Activated B cell treated with CpG ODN at 0.5 μM for 24 hours (primary cell): Measurements from ENCODE around the gene CLDND2. TPM values are rescaled to one million over a fixed set of nuclear protein-coding genes. Genes with fewer than 3 reads are reported as not detected.

Experiments
- ATAC-seq: fragments of 200-7000 bp; cut with Tn5 transposase; one replicate; pipeline ENCODE4 v1.10.0; 2021; ENCODE audit warnings: low read depth, mild to moderate bottlenecking, moderate library complexity
- CTCF ChIA-PET: fragments of 350-600 bp; sonication (Branson Sonifier 250); formaldehyde crosslinking; loops from one replicate; lab custom pipeline; 2021; ENCODE audit warnings: antibody characterized with exemption; lab: Charles Lee
- POLR2A ChIA-PET: fragments of 350-600 bp; sonication (Branson Sonifier 250); formaldehyde crosslinking; loops from one replicate; lab custom pipeline; 2021; ENCODE audit warnings: antibody characterized with exemption; lab: Charles Lee
- DNase-seq: peaks from one replicate; pipeline ENCODE4 v3.0.0; 2022
- H3K27ac Mint-ChIP-seq: one replicate; pipeline ENCODE4 v1.8.0; 2020; ENCODE audit warnings: mixed read lengths
- H3K27me3 Mint-ChIP-seq: one replicate; pipeline ENCODE4 v1.8.0; 2021; ENCODE audit warnings: mixed read lengths
- H3K36me3 Mint-ChIP-seq: one replicate; pipeline ENCODE4 v1.8.0; 2021; ENCODE audit warnings: low read depth, mixed read lengths
- H3K4me1 Mint-ChIP-seq: one replicate; pipeline ENCODE4 v1.8.0; 2021; ENCODE audit warnings: mixed read lengths
- H3K4me3 Mint-ChIP-seq: one replicate; pipeline ENCODE4 v1.8.0; 2020; ENCODE audit warnings: mild to moderate bottlenecking, mixed read lengths
- H3K9me3 Mint-ChIP-seq: one replicate; pipeline ENCODE4 v1.8.0; 2020; ENCODE audit warnings: mixed read lengths
- CTCF ChIP-seq: fragments of 200-600 bp; IDR thresholded peaks from one replicate; pipeline ENCODE4 v1.8.0; 2022; ENCODE audit warnings: antibody characterized with exemption, mild to moderate bottlenecking
- intact Hi-C: fragments of 100-400 bp; cut with micrococcal nuclease; formaldehyde crosslinking; loops from one replicate; pipeline ENCODE4 v1.15.1; 2024
- total RNA-seq: library from RNA; stranded (reverse); gene quantifications from 2 replicates; pipeline ENCODE4 v1.2.3, GENCODE V29; 2022

The CLDND2 gene
- total RNA-seq, 1 donor from 2014 or later, result 2.2 TPM

- Mint-ChIP-seq H3K27me3 (no peaks in the 10 kb centered on the region), H3K4me1 (peaks cover 54% of the 10 kb centered on the region), H3K9me3 (no peaks in the 10 kb centered on the region), H3K36me3 (peaks cover 6% of the 10 kb centered on the region), H3K27ac (peak within 1 kb of the TSS; percentile 65), H3K4me3 (peak within 1 kb of the TSS; percentile 57)
- DNase-seq (no peak), ATAC-seq (no peak)
- CTCF ChIA-PET, result interaction anchor here (0.7 to 2.1 kb wide), 2 partner anchors 75 to 80 kb away, joined by 3 to 5 read pairs; partner anchors contain the start of gene SIGLEC10
- POLR2A ChIA-PET, result interaction anchor here (0.8 to 4.9 kb wide), 3 partner anchors 25 to 76 kb away, joined by 3 to 49 read pairs (median 3); partner anchors contain the start of gene SIGLEC10
- intact Hi-C loops, result no loop called here
- no peak for TF ChIP-seq CTCF
These were observed 26.7 kb downstream of the CLDND2 start, which contains the start of gene VSIG10L for GRCh38 chr19:51341976-51342580. Gene VSIG10L, minus strand, starts transcription at chr19:51342139. Its CDS starts 15 bp downstream, at chr19:51342124.

DNA sequence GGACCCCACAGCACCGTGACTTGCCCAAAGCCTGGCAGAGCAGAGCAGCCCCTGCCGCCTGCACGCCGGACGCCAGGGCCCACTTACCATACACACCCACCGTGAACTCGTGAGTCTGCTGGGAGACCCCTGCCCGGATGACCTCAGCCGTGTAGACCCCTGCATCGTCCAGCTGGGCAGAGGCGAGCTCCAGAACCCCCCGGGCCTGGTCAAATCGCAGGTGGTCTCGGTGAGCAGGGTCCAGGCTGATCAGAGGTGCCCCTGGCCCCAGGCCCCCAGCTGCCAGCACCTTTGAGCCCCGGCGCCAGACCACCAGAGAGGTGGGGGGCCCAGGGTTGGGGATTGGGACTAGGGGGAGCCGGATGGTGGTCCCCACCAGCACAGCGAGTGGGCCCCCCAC, 27.7 kb downstream of the CLDND2 start:
- ChIA-PET CTCF (interaction anchor here (0.8 to 2.6 kb wide), 5 partner anchors 53 to 316 kb away, joined by 3 to 15 read pairs (median 8); no protein-coding TSS in a partner anchor), POLR2A (interaction anchor here (0.8 to 4.9 kb wide), 3 partner anchors 26 to 77 kb away, joined by 3 to 49 read pairs (median 22); partner anchors contain the start of gene SIGLEC10)
- no peak for TF ChIP-seq CTCF
- ATAC-seq (no peak), DNase-seq (no peak)
- intact Hi-C loops, result no loop called here
- Mint-ChIP-seq H3K4me3 (peak overlapping the region; percentile 57), H3K27ac (peak overlapping the region; percentile 53), H3K9me3 (no peaks in the 10 kb centered on the region), H3K36me3 (no peaks in the 10 kb centered on the region), H3K4me1 (peaks cover 54% of the 10 kb centered on the region), H3K27me3 (no peaks in the 10 kb centered on the region)

DNA sequence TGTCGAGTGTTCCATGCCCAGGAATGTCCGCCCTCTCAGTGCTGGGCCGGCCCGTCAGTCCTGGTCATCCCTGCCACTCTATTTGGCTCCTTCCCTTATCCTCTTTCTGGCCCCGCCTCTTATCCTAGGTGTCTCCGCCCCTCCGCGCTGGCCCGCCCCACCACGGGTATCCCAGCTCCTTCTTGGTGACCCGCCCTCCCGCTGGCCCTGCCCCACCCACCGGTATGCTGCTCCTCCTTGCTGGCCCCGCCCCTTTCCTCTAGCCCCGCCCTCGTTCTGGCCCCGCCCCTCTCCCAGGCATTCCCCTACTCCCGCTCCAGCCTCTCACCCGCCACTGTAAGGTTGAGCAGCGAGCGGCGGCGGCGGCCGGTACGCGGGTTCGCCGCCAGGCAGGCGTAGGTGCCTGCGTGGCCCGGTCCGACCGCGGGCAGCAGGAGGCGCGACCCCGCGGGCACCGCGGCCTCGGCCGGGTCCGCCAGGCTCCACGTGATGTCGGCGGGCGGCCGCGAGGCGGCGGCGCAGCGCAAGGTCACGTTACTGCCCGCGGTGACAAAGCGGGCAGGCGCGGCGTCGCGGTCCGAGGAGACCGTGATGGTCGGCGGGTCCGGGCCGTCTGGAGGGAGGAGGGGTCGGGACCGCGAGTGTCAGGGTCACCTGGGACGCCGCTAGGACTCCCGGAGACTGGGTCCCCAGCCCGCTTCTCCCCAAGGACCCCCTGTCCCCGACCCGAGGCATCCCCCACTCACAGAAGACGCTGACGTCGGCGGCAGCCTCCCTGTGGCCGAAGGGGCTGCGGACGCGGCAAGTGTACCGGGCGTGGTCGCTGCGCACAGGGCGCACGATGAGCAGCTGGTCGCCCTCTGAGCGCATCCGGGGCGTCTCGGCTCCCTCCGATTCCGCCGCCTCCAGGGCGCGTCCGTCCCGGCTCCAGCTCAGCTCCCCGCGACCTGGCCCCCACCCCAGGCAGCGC, 28.8 kb downstream of the CLDND2 start:
- no peaks in the 10 kb centered on the region for H3K27me3 Mint-ChIP-seq
- H3K9me3 Mint-ChIP-seq, result no peaks in the 10 kb centered on the region
- CTCF ChIA-PET, result interaction anchor here (0.6 to 2.9 kb wide), 18 partner anchors 11 to 364 kb away, joined by 3 to 17 read pairs (median 4); partner anchors contain the start of genes ETFB and SIGLEC10
- no peak for TF ChIP-seq CTCF
- DNase-seq (peak; percentile 89), ATAC-seq (peak; percentile 84)
- H3K27ac Mint-ChIP-seq, result peak overlapping the region; percentile 75
- POLR2A ChIA-PET, result interaction anchor here (0.6 to 4.9 kb wide), 15 partner anchors 9 to 317 kb away, joined by 3 to 49 read pairs (median 5); partner anchors contain the start of genes ETFB, NKG7 and SIGLEC10
- intact Hi-C loops, result loop anchor here (1.0 to 5.0 kb wide), 11 partner anchors 27 to 439 kb away; partner anchors contain the start of gene SIGLEC10
- peaks cover 48% of the 10 kb centered on the region for H3K4me1 Mint-ChIP-seq
- H3K4me3 Mint-ChIP-seq, result peak overlapping the region; percentile 91
- no peaks in the 10 kb centered on the region for H3K36me3 Mint-ChIP-seq

DNA sequence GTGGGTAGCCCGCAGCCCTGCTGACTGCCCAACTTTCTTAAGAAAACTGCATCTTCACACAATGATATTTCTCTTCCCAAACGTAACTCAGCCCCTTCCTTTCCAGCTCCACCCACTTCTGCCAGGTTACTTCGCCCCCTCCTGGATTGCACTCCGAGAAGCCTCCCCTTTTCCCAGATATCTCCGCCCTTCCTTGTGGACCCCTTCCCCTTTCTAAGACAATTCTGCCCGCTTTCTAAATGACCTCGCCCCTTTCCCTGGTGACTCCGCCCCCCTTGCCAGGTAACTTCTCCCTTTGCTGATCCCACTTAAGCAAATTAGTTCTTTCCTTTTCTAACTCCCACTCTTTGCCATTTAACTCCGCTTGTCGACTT, 29.5 kb downstream of the CLDND2 start:
- no peak for TF ChIP-seq CTCF
- no peaks in the 10 kb centered on the region for H3K36me3 Mint-ChIP-seq
- CTCF ChIA-PET, result interaction anchor here (1.0 to 2.9 kb wide), 15 partner anchors 12 to 365 kb away, joined by 3 to 17 read pairs (median 5); partner anchors contain the start of genes ETFB and SIGLEC10
- no peaks in the 10 kb centered on the region for H3K27me3 Mint-ChIP-seq
- ATAC-seq, result peak; percentile 6
- DNase-seq, result no peak
- H3K4me1 Mint-ChIP-seq, result peaks cover 42% of the 10 kb centered on the region
- H3K9me3 Mint-ChIP-seq, result no peaks in the 10 kb centered on the region
- POLR2A ChIA-PET, result interaction anchor here (0.6 to 4.9 kb wide), 15 partner anchors 9 to 318 kb away, joined by 3 to 49 read pairs (median 5); partner anchors contain the start of genes ETFB, NKG7 and SIGLEC10
- intact Hi-C loops, result loop anchor here (1.0 to 5.0 kb wide), 11 partner anchors 28 to 440 kb away; partner anchors contain the start of gene SIGLEC10
- peak overlapping the region; percentile 91 for H3K4me3 Mint-ChIP-seq
- peak overlapping the region; percentile 75 for H3K27ac Mint-ChIP-seq
